GM12865 (cell line): ENCODE results near the gene VSIG8.

Experiments
- DNase-seq: peaks from one replicate; pipeline ENCODE4 v3.0.0; 2010; ENCODE audit warnings: low read depth
- H3K4me3 ChIP-seq: 2 replicates; pipeline ENCODE4 v1.5.1; 2011; ENCODE audit warnings: mild to moderate bottlenecking, low read depth, low read length, control low read depth
- CTCF ChIP-seq: IDR thresholded peaks from 2 replicates; pipeline ENCODE4 v1.5.1; 2011; ENCODE audit warnings: low read length, control low read depth, low read depth, inconsistent platforms; ENCODE audit not compliant: insufficient read depth; ENCODE audit errors: missing control alignments

VSIG8 gene

GRCh38 chr1:159892944-159893343, 30.5 kb upstream of the VSIG8 start:
- no peak for DNase-seq
- TF ChIP-seq CTCF, result peak; percentile 6
- H3K4me3 ChIP-seq, result no peak overlapping the region

DNA sequence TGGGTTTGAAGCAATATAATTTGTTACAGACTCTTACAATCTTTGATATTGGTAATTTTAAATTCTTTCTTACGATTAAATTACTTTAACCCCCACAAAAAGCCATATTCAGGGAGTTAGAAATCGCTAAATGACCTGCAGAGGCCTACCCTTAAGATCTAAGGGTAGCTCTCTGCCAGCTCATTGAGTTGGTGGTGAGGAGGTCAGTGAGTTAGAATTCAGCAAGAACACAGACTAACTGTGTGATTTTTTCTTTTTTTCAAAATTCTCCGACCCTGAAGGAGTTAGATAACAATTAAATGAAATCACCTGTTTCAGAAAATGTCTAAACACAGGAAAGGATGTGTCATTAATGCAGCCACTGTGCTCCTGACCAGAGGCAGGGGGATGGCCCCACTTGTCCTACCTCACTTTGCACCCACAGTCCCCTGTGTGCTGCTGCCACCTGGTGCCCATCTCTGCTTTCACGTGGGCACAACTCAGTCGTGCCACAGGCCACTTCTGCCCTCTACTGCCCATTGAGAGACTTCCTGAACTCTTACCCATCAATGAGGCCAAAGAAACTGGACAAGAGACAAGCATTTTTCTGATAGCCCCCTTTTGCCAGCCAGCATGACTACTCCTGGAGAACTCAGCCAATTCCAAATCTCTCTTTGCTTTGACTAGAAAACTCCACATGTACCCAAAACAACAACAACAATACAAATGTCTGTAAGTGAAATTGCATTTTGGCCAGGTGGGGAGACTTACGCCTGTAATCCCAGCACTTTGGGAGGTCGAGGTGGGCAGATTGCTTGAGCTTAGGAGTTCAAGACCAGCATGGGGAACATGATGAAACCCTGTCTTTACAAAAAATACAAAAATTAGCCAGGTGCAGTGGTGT, 29.1 kb upstream of the VSIG8 start:
- H3K4me3 ChIP-seq, result no peak overlapping the region
- peak; percentile 96 for TF ChIP-seq CTCF
- peak; percentile 89 for DNase-seq

GRCh38 chr1:159890390-159890789, 27.9 kb upstream of the VSIG8 start:
- no peak overlapping the region for H3K4me3 ChIP-seq
- no peak for DNase-seq

GRCh38 chr1:159889821-159890252, 27.4 kb upstream of the VSIG8 start:
- DNase-seq, result peak; percentile 82
- no peak for TF ChIP-seq CTCF
- H3K4me3 ChIP-seq, result no peak overlapping the region

More at GRCh38 chr1:159890390-159890789, 27.9 kb upstream of the VSIG8 start:
- TF ChIP-seq CTCF, result no peak

GRCh38 chr1:159889202-159889601, 26.7 kb upstream of the VSIG8 start:
- no peak for TF ChIP-seq CTCF
- peak; percentile 58 for DNase-seq
- no peak overlapping the region for H3K4me3 ChIP-seq

GRCh38 chr1:159884296-159884695, 21.8 kb upstream of the VSIG8 start:
- DNase-seq, result no peak
- no peak overlapping the region for H3K4me3 ChIP-seq
- TF ChIP-seq CTCF, result no peak

DNA sequence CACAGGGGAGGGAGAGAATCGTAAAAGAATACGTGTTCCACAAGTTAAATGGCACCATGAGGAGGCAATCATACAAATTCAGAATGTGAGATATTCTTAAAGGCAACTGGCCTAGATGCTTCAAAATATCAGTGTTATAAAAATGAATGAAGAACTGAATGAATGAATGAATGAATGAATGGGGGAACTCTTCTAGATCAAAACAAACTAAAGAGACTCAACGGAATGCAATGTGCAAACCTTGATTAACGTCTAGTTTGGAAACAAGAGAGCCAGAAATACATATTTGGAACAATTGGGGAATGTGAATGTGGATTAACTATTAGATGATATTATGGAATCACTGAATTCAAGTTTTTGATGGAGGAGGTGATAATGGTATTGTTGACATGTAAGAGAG, 20.7 kb upstream of the VSIG8 start:
- no peak overlapping the region for H3K4me3 ChIP-seq
- no peak for TF ChIP-seq CTCF
- no peak for DNase-seq
